ENCODE measurements around the gene CDC25A.

DNA sequence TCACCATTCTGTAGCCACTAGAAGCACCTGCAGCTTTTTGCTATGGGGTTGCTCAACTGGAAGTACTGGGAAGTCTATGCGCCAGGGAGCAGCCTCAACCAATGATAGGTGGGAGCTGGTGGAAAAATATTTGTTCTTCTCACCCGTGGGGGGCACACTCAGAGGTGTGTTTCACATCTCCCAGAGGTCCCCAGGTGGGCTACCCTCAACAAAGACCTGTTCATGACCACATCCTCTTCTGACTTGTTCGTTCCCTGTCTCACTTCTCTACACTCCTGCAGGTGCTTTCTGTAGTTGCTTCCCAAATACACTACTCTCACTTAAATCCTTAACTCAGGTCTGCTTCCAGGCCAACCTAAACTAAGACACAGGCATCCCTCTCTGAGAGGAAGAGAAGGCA, 38.7 kb upstream of the CDC25A start:
- no peak for TF ChIP-seq JUND (IDR thresholded peaks at IDR 0.05; ENCODE audit: low read length)
- no peak for TF ChIP-seq PHF8 (conservative IDR thresholded peaks at IDR 0.05; ENCODE audit: low read depth, low read length)
- TF ChIP-seq, protein P1, sequence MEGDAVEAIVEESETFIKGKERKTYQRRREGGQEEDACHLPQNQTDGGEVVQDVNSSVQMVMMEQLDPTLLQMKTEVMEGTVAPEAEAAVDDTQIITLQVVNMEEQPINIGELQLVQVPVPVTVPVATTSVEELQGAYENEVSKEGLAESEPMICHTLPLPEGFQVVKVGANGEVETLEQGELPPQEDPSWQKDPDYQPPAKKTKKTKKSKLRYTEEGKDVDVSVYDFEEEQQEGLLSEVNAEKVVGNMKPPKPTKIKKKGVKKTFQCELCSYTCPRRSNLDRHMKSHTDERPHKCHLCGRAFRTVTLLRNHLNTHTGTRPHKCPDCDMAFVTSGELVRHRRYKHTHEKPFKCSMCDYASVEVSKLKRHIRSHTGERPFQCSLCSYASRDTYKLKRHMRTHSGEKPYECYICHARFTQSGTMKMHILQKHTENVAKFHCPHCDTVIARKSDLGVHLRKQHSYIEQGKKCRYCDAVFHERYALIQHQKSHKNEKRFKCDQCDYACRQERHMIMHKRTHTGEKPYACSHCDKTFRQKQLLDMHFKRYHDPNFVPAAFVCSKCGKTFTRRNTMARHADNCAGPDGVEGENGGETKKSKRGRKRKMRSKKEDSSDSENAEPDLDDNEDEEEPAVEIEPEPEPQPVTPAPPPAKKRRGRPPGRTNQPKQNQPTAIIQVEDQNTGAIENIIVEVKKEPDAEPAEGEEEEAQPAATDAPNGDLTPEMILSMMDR (IDR thresholded peaks at IDR 0.05; ENCODE audit: control extremely low read depth in 1 of 3, insufficient read depth in 1 of 3, low read depth in 1 of 3, low read length in 3 of 3): no peak
- no peak for TF ChIP-seq RAD21 (IDR thresholded peaks at IDR 0.05 in 1 of 2, conservative IDR thresholded peaks at IDR 0.05 in 1 of 2; ENCODE audit: low read depth in 2 of 2, low read length in 2 of 2)

Data from H1 (cell line).